Measurements from ENCODE around the gene VAMP1. TPM values are rescaled to one million over a fixed set of nuclear protein-coding genes. Genes with fewer than 3 reads are reported as not detected.

The VAMP1 gene
- total and polyA plus RNA-seq, 2 donors (not counting 3 experiments of a cell fraction or from before 2014, with no cell fraction given): 7.0 to 9.0 TPM

- dilution Hi-C loops (cut with MboI; ENCODE audit: extremely low pct_ligation_motif_present, low sequenced_read_pairs): no loop called here
- Histone ChIP-seq H4K20me1 (replicated peaks; ENCODE audit: control insufficient read depth, extremely low read depth, insufficient read depth, low read length) (no peaks in the 10 kb centered on the region), H3K27me3 (ENCODE audit: control insufficient read depth in 2 of 2, insufficient read depth in 2 of 2, low read length in 2 of 2) (no peaks in the 10 kb centered on the region), H3K9me1 (replicated peaks; ENCODE audit: control insufficient read depth, extremely low read depth, insufficient read depth, low read length) (no peaks in the 10 kb centered on the region), H3K9me3 (replicated peaks; ENCODE audit: control insufficient read depth, insufficient read depth, low read length) (no peaks in the 10 kb centered on the region), H3K9ac (replicated peaks; ENCODE audit: extremely low read depth, insufficient read depth, low read length) (no peak overlapping the region), H3K4me2 (ENCODE audit: insufficient read depth, low read length) (no peak overlapping the region), H3K27ac (ENCODE audit: insufficient read depth, low read depth, low read length) (no peak overlapping the region), H3K4me1 (ENCODE audit: control insufficient read depth, extremely low read depth, insufficient read depth, low read length) (peaks cover 11% of the 10 kb centered on the region), H3K79me2 (ENCODE audit: control insufficient read depth, insufficient read depth, low read length) (no peaks in the 10 kb centered on the region), H3K36me3 (ENCODE audit: control insufficient read depth in 2 of 2, extremely low read depth in 1 of 2, insufficient read depth in 2 of 2, low read length in 2 of 2) (no peaks in the 10 kb centered on the region), H3K4me3 (replicated peaks in 1 of 3; ENCODE audit: insufficient read depth in 1 of 3, low read depth in 1 of 3, low read length in 3 of 3) (no peak overlapping the region), H2AFZ (ENCODE audit: low read depth, low read length) (no peak overlapping the region)
- CTCF ChIA-PET: interaction anchor here (3.6 to 7.8 kb wide), 2 partner anchors 40 to 113 kb away, joined by 56 to 147 read pairs; no protein-coding TSS in a partner anchor
- BruUV-seq (replicated peaks): no TSS peak
- POLR2A ChIA-PET: no interaction called here
- DNase-seq (ENCODE audit: low read depth, low spot score): no peak
- intact Hi-C loops (cut with micrococcal nuclease): no loop called here
- FAIRE-seq: no peak
- TF ChIP-seq MYC (IDR thresholded peaks at IDR 0.05; ENCODE audit: low read depth, low read length) (no peak), GATA2 (IDR thresholded peaks at IDR 0.05; ENCODE audit: insufficient read depth, insufficient read length, low read depth, low read length) (no peak), CTCF (IDR thresholded peaks at IDR 0.05; ENCODE audit: extremely low read depth in 1 of 2, insufficient read depth in 1 of 2, low read depth in 1 of 2, low read length in 2 of 2) (no peak), FOS (IDR thresholded peaks at IDR 0.05; ENCODE audit: borderline replicate concordance, insufficient read depth, low read length) (no peak), MAX (IDR thresholded peaks at IDR 0.05; ENCODE audit: insufficient read depth, insufficient read length) (no peak), POLR2AphosphoS5 (IDR thresholded peaks at IDR 0.05; ENCODE audit: insufficient read depth, low read depth, low read length) (no peak), POLR2A (IDR thresholded peaks at IDR 0.05; ENCODE audit: low read depth, low read length) (no peak), EZH2 (IDR thresholded peaks at IDR 0.05; ENCODE audit: borderline replicate concordance, low read depth, low read length, severe bottlenecking) (no peak), JUN (IDR thresholded peaks at IDR 0.05; ENCODE audit: borderline replicate concordance, insufficient read depth, insufficient read length, low read depth) (no peak)
Observed at GRCh38 chr12:6425590-6426531, 44.6 kb downstream of the VAMP1 start.

Data from endothelial cell of umbilical vein (primary cell).